Measurements from ENCODE around the gene RAB3A. TPM values are rescaled to one million over a fixed set of nuclear protein-coding genes. Genes with fewer than 3 reads are reported as not detected.

The RAB3A gene
- total and polyA plus RNA-seq, 2 donors (not counting 3 experiments of a cell fraction or from before 2014, with no cell fraction given): 0.88 to 0.90 TPM

- DNase-seq (ENCODE audit: low read depth, low spot score) (peak; percentile 85), FAIRE-seq (peak; percentile 82)
- POLR2A ChIA-PET: interaction anchor here (0.6 kb wide), 1 partner anchor 13 kb away, joined by 3 read pairs; no protein-coding TSS in a partner anchor
- no peak overlapping the region for H3K4me2 ChIP-seq (ENCODE audit: insufficient read depth, low read length)
- H3K9ac ChIP-seq (replicated peaks; ENCODE audit: extremely low read depth, insufficient read depth, low read length): no peak overlapping the region
- H3K27ac ChIP-seq (ENCODE audit: insufficient read depth, low read depth, low read length): no peak overlapping the region
- H4K20me1 ChIP-seq (replicated peaks; ENCODE audit: control insufficient read depth, extremely low read depth, insufficient read depth, low read length): no peaks in the 10 kb centered on the region
- intact Hi-C loops (cut with micrococcal nuclease) (no loop called here), dilution Hi-C loops (cut with MboI; ENCODE audit: extremely low pct_ligation_motif_present, low sequenced_read_pairs) (no loop called here)
- H3K9me1 ChIP-seq (replicated peaks; ENCODE audit: control insufficient read depth, extremely low read depth, insufficient read depth, low read length): no peaks in the 10 kb centered on the region
- peaks cover 0 to 11% of the 10 kb centered on the region in 2 experiments for H3K36me3 ChIP-seq (ENCODE audit: control insufficient read depth in 2 of 2, extremely low read depth in 1 of 2, insufficient read depth in 2 of 2, low read length in 2 of 2)
- H3K79me2 ChIP-seq (ENCODE audit: control insufficient read depth, insufficient read depth, low read length): peaks cover 11% of the 10 kb centered on the region
- no peaks in the 10 kb centered on the region for H3K9me3 ChIP-seq (replicated peaks; ENCODE audit: control insufficient read depth, insufficient read depth, low read length)
- no peak overlapping the region for H3K4me3 ChIP-seq (replicated peaks in 1 of 3; ENCODE audit: insufficient read depth in 1 of 3, low read depth in 1 of 3, low read length in 3 of 3)
- no TSS peak for BruUV-seq (replicated peaks)
- TF ChIP-seq POLR2AphosphoS5 (IDR thresholded peaks at IDR 0.05; ENCODE audit: insufficient read depth, low read depth, low read length) (peak; percentile 47), MAX (IDR thresholded peaks at IDR 0.05; ENCODE audit: insufficient read depth, insufficient read length) (peak; percentile 36), POLR2A (IDR thresholded peaks at IDR 0.05; ENCODE audit: low read depth, low read length) (peak; percentile 19), CTCF (IDR thresholded peaks at IDR 0.05; ENCODE audit: extremely low read depth in 1 of 2, insufficient read depth in 1 of 2, low read depth in 1 of 2, low read length in 2 of 2) (no peak)
- H3K4me1 ChIP-seq (ENCODE audit: control insufficient read depth, extremely low read depth, insufficient read depth, low read length): peaks cover 23% of the 10 kb centered on the region
- H3K27me3 ChIP-seq (ENCODE audit: control insufficient read depth in 2 of 2, insufficient read depth in 2 of 2, low read length in 2 of 2): no peaks in the 10 kb centered on the region
- H2AFZ ChIP-seq (ENCODE audit: low read depth, low read length): no peak overlapping the region
- CTCF ChIA-PET: interaction anchor here (1.7 kb wide), 1 partner anchor 44 kb away, joined by 6 read pairs; no protein-coding TSS in a partner anchor
Observed at GRCh38 chr19:18156841-18157464, 46.9 kb downstream of the RAB3A start.

- Histone ChIP-seq H3K4me1 (ENCODE audit: control insufficient read depth, extremely low read depth, insufficient read depth, low read length) (peaks cover 28% of the 10 kb centered on the region), H3K4me2 (ENCODE audit: insufficient read depth, low read length) (no peak overlapping the region), H3K9me1 (replicated peaks; ENCODE audit: control insufficient read depth, extremely low read depth, insufficient read depth, low read length) (no peaks in the 10 kb centered on the region), H3K4me3 (replicated peaks in 1 of 3; ENCODE audit: insufficient read depth in 1 of 3, low read depth in 1 of 3, low read length in 3 of 3) (no peak overlapping the region), H3K79me2 (ENCODE audit: control insufficient read depth, insufficient read depth, low read length) (peaks cover 11% of the 10 kb centered on the region), H3K36me3 (ENCODE audit: control insufficient read depth in 2 of 2, extremely low read depth in 1 of 2, insufficient read depth in 2 of 2, low read length in 2 of 2) (peaks cover 0 to 9% of the 10 kb centered on the region in 2 experiments), H3K9me3 (replicated peaks; ENCODE audit: control insufficient read depth, insufficient read depth, low read length) (no peaks in the 10 kb centered on the region), H3K27ac (ENCODE audit: insufficient read depth, low read depth, low read length) (no peak overlapping the region), H3K9ac (replicated peaks; ENCODE audit: extremely low read depth, insufficient read depth, low read length) (no peak overlapping the region), H3K27me3 (ENCODE audit: control insufficient read depth in 2 of 2, insufficient read depth in 2 of 2, low read length in 2 of 2) (no peaks in the 10 kb centered on the region), H2AFZ (ENCODE audit: low read depth, low read length) (no peak overlapping the region), H4K20me1 (replicated peaks; ENCODE audit: control insufficient read depth, extremely low read depth, insufficient read depth, low read length) (no peaks in the 10 kb centered on the region)
- intact Hi-C loops (cut with micrococcal nuclease) (no loop called here), dilution Hi-C loops (cut with MboI; ENCODE audit: extremely low pct_ligation_motif_present, low sequenced_read_pairs) (no loop called here)
- FAIRE-seq (no peak), DNase-seq (ENCODE audit: low read depth, low spot score) (no peak)
- POLR2A ChIA-PET: no interaction called here
- CTCF ChIA-PET: interaction anchor here (0.8 to 1.7 kb wide), 2 partner anchors 12 to 43 kb away, joined by 4 to 6 read pairs; no protein-coding TSS in a partner anchor
- no TSS peak for BruUV-seq (replicated peaks)
- no peak for TF ChIP-seq GATA2 (IDR thresholded peaks at IDR 0.05; ENCODE audit: insufficient read depth, insufficient read length, low read depth, low read length)
- TF ChIP-seq MAX (IDR thresholded peaks at IDR 0.05; ENCODE audit: insufficient read depth, insufficient read length): no peak
- no peak for TF ChIP-seq FOS (IDR thresholded peaks at IDR 0.05; ENCODE audit: borderline replicate concordance, insufficient read depth, low read length)
- no peak for TF ChIP-seq POLR2A (IDR thresholded peaks at IDR 0.05; ENCODE audit: low read depth, low read length)
- no peak for TF ChIP-seq JUN (IDR thresholded peaks at IDR 0.05; ENCODE audit: borderline replicate concordance, insufficient read depth, insufficient read length, low read depth)
- no peak for TF ChIP-seq CTCF (IDR thresholded peaks at IDR 0.05; ENCODE audit: extremely low read depth in 1 of 2, insufficient read depth in 1 of 2, low read depth in 1 of 2, low read length in 2 of 2)
- TF ChIP-seq MYC (IDR thresholded peaks at IDR 0.05; ENCODE audit: low read depth, low read length): no peak
- TF ChIP-seq POLR2AphosphoS5 (IDR thresholded peaks at IDR 0.05; ENCODE audit: insufficient read depth, low read depth, low read length): no peak
- no peak for TF ChIP-seq EZH2 (IDR thresholded peaks at IDR 0.05; ENCODE audit: borderline replicate concordance, low read depth, low read length, severe bottlenecking)
Observed at GRCh38 chr19:18156268-18156667, 47.6 kb downstream of the RAB3A start.
